Dermis blood vessel endothelial cell (primary cell): ENCODE data around the gene TESK1. TPM values are rescaled to one million over a fixed set of nuclear protein-coding genes. Genes with fewer than 3 reads are reported as not detected.
"Not testable (repeated sequence)": the region's sequence is repeated elsewhere in the genome, so short reads cannot be mapped to it uniquely, and the experiment has no call there.

Experiments
- DNase-seq: peaks from one replicate; pipeline ENCODE4 v3.0.0; 2010
- total RNA-seq: library from RNA; depleted of rRNA; stranded (reverse); fragments of >200 nt; gene quantifications from 2 replicates; pipeline ENCODE4 v1.2.3, GENCODE V29; 2014

TESK1 gene
- total RNA-seq, 1 donor from 2014 or later = 11.6 TPM

- DNase-seq = peak; percentile 49
Observed at GRCh38 chr9:35616681-35617459, 11.8 kb downstream of the TESK1 start.

GRCh38 chr9:35617548-35617947 is 12.5 kb downstream of the TESK1 start:
- no peak for DNase-seq

- no peak for DNase-seq
Observed at GRCh38 chr9:35618325-35618727, 13.3 kb downstream of the TESK1 start, which contains the start of gene CD72. TSS of gene CD72 (minus strand) at chr9:35618413. CDS start at chr9:35618303, 110 bp downstream.

GRCh38 chr9:35618854-35619799 is 14.1 kb downstream of the TESK1 start:
- DNase-seq = no peak

DNA sequence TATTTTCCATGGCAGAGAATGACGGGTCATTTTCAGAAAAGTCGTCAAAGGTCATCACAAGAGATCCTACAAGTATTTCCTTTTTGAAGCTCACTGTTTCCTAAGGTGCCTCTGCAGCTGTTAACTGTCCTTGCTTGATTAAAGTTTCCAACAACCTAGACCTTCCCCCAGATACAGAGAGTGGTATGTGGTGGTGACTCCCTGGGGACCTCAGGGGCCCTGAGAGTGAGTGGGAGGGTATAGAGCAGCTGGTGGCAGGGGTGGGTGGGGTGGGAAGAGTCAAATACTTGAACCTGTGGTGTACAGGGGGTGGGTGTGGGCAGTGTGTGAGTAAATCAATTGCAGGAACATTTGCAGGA is 14.7 kb downstream of the TESK1 start:
- no peak for DNase-seq

- no peak for DNase-seq
Observed at GRCh38 chr9:35627575-35627974, 22.5 kb downstream of the TESK1 start.

GRCh38 chr9:35628389-35628991 is 23.4 kb downstream of the TESK1 start:
- no peak for DNase-seq

DNA sequence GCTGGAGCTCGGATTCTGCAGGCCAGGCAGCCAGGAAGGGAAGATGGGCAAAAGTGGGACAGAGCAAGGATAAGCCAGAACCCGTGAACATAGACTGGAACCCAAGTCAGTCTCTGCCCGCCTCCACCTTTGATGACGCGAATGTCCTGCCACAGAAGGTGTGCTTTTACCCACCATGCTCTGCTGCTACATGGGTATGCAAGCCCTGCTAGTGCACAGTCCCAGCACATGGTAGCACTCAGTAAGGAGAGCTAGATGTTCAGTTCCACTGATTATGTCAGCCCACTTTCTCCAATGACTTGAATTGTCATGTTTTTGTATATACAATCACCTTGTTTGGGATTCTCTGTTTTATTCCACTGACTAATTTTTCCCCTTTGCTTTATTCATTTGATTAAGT is 24.5 kb downstream of the TESK1 start:
- no peak for DNase-seq

DNA sequence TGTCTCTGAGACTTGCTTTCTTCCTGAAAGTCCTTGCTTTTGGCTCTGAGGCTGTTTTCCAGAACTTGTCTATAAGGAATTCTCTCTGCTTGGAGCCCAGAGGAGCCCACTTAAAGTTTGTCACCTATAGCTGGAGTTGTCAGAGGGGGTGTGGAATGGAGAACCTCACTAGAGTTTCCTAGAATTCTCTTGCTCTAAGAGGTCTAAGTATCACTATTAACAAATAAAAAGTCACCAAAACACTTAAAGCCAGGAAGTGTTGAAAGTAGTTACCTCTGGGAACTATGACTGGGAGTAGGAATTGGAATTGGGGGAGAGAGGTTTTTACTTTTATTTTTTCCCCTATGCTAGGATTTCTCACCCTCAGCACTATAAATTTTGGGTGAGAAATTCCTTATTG is 30.7 kb downstream of the TESK1 start:
- DNase-seq = no peak

DNA sequence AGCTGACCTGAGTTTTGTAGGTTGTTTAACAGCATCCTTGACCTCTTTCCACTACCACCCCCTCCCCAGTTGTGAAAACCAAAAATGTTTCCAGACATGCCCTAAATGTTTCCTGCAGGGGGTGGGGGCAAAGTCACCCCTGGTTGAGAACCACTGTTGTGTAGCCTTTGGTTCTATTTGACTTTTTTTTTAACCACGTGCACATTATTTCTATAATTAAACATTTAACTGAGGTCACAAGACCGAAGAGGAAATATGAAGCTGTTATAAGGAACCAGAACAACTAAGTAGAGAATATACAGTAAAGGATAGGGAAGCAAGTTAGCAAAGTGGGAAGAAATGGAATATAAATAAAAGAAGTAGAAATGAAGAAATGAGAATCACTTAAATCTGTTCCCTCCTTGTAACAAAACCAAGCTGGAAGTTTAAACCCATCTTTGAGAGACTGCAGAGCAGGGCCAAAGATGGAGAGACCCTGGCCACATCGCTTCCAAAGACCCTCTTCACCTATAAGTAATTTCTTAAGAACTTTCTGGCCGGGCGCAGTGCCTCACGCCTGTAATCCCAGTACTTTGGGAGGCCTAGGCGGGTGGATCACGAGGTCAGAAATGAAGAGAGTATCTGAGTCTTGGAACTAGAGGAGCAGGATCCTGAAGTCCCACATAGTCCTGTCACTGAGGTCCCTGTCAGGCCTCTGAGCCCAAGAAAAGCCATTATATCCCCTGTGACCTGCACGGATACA is 31.2 kb downstream of the TESK1 start:
- DNase-seq = no peak

- DNase-seq = not testable (repeated sequence)
Observed at GRCh38 chr9:35636877-35637246, 31.8 kb downstream of the TESK1 start.

- not testable (repeated sequence) for DNase-seq
Observed at GRCh38 chr9:35637427-35637955, 32.4 kb downstream of the TESK1 start.

- DNase-seq = not testable (repeated sequence)
Observed at GRCh38 chr9:35638751-35639150, 33.7 kb downstream of the TESK1 start.

GRCh38 chr9:35639225-35639624 is 34.2 kb downstream of the TESK1 start:
- not testable (repeated sequence) for DNase-seq

DNA sequence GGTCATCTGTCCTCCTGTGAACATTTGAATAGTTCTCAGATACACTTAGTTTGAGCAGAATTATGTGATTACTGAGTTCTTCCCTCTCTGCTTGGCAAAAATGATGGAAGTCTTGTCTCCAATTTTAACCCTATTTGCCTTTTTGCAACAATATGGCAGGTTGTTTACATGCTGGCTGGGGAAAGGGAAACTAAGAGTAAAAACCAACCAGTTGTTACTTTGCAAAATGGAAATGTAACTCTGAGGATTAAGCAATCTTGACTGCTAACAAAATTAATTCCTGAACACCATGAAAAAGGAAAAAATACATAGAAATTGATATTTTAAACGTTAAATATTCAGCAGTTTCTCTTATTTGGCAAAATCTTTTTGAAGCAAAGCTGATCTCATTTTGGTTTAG is 34.6 kb downstream of the TESK1 start:
- no peak for DNase-seq

DNA sequence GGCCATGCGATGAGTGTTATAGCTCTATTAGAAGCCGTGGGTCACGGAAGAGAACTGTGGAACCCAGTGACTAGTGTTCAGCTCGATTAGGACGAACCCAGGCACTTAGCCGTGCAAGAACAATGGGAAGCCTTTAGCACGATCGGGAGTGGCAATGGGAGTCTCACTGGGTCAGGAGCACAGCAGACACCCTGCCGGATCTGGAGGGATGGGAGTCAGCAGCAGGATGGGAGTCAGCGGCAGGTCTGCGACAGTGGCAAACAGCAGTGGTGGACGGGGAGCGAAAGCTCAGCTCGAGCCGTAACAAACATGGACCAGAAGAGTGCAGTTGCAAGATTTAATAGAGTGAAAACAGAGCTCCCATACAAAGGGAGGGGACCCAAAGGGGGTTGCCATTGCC is 35.4 kb downstream of the TESK1 start:
- DNase-seq = not testable (repeated sequence)

- not testable (repeated sequence) for DNase-seq
Observed at GRCh38 chr9:35641478-35641877, 36.4 kb downstream of the TESK1 start.

- DNase-seq = no peak
Observed at GRCh38 chr9:35643046-35643445, 38.0 kb downstream of the TESK1 start.

DNA sequence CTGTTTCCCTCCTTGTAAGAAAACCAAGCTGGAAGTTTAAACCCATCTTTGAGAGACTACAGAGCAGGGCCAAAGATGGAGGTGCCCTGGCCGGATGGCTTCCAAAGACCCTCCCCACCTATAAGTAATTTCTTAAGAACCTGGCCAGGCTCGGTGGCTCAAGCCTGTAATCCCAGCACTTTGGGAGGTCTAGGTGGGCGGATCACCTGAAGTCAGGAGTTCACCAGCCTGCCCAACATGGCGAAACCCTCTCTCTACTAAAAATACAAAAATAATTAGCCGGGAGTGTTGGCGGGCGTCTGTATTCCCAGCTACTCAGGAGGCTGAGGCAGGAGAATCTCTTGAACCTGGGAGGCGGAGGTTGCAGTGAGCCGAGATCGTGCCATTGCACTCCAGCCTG is 40.7 kb downstream of the TESK1 start:
- DNase-seq = not testable (repeated sequence)

DNA sequence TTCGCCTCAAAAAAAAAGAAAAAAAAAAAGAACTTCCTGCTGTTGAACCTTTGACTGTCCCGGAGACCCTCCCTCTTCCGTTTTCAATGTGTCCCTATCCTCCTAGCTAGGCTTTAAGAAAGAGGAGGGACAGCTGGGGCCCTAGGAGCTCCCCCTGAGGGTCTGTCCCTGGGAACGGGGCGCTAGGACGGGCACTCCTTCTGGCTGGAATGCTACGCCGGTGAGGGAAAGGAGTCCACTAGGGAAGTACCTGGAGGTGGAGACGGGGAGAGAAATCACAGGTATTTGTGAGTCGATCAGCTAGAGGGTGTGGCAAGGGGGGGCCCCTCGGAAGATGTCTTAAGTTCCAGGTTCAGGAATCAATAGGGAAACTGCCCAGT is 41.1 kb downstream of the TESK1 start:
- DNase-seq = no peak

DNA sequence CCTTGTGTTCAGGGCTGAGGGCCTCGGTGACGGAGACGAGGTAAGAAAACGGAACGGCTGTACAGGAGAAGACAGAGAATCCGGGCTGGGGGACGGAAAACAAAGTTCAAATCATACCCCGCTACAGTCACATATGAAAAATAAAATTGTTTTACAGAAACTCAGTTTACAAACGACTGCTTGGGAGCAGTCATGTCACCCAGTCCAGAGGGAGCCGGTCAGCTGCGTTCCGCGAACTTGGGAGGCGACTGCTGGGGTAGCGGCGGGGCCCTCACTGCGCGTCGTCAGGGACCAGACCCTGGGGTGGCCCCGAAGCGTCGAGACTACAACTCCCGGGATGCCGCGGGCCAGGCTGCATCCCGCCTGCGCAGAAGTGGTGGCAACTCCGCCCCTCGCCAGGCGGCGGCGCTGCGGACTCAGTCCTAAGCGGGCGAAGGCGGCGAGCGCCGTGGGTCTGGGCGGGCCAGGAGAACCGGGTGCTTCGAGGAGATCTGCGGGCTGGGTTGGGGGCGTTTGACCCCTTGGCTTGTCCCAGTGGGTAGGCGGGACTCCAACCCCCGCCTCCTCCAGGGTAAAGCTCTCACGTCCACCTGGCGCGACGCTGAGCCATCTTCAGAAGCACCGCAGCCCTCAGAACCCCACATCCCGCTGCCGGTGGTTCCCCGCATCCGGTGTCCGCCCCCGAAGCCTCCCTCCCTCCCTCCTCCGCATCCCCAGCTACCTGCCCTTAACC is 41.6 kb downstream of the TESK1 start:
- DNase-seq = peak; percentile 91
